ENCODE measurements around the gene C9orf78.

The C9orf78 gene, protein sequence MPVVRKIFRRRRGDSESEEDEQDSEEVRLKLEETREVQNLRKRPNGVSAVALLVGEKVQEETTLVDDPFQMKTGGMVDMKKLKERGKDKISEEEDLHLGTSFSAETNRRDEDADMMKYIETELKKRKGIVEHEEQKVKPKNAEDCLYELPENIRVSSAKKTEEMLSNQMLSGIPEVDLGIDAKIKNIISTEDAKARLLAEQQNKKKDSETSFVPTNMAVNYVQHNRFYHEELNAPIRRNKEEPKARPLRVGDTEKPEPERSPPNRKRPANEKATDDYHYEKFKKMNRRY

DNA sequence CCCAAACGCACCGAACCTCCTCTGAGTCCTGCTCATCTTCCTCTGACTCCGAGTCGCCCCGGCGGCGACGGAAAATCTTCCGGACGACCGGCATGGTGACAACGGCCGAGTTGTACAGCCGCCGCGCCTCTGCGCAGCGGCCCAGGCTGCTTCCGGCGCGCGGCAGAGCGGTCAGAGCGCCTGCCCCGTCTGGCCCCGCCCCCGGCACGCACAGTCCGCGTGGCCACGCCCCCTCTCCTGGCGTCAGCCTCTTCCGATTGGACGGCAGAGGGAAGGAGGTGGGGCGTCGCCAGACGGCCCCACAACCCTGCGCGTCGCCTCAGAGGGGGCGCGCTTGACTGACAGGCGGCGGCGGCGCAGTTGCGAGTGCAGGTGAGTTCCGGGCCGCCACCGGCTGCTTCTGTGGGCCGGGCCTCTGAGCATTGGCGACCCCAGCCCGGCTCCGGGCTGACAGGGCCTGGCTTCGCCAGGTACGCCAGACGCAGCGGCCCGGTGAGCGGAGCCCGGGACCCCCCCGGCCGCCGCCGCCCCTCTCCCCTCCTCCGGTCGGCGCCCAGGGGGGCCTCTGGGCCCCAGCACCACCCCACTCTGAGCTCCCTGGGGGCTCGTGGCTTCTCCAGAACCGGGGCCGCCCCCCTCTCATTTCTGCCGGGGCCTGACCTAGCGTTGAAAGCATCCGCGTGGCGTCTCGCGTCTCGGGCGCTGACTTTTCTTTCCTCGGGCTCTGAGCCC lies at the start of gene C9orf78, which contains the start of gene USP20:
TSS of gene C9orf78 (minus strand) at position 148 of the 732 bp plus-strand sequence. CDS start at position 94, 54 bp downstream.
TSS of gene USP20 (plus strand) at position 331 of the 732 bp plus-strand sequence. CDS start 17,098 bp downstream, outside the sequence.
- DNase-seq: peak; percentile 97

DNA sequence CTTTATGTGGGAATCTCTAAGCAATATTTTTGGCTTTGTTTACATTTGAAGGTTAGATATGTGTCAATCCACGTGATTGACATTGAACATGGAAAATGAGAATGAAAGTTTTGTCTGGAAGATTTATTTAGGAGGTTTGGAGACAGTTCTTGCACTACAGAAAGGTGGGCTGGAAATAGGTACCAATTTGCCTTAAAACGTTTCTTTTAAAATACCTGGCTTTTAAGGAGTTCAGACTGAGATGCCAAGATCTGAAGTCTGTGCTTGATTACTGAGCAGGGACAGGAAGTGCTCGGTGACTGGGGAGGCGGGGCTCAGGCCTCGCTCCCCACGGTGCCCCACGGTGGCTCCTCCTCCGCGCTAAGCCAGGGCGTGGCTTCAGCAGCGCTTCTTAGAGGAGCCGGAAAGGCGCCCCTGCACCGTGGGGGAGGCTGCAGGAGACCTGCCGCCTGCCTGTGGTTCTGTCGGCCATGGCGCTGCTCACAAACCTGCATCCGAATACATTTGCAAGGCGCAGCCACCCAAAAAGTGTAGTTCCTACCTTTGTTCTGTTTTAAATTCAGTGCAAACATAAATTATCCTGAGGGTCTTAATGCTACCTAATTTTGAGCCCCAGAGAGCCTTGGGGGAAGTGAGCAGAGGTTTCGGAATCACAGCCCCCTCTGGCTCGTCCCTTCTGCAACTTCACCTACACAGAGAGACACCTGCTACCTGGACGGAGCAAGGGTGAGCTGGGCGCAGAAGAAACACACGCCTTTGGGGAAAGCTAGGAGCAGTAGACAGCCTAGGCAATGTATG lies 49.3 kb upstream of the C9orf78 start:
- DNase-seq: peak; percentile 99

- DNase-seq: no peak
Measured at GRCh38 chr9:129881547-129882324, 46.7 kb upstream of the C9orf78 start.

DNA sequence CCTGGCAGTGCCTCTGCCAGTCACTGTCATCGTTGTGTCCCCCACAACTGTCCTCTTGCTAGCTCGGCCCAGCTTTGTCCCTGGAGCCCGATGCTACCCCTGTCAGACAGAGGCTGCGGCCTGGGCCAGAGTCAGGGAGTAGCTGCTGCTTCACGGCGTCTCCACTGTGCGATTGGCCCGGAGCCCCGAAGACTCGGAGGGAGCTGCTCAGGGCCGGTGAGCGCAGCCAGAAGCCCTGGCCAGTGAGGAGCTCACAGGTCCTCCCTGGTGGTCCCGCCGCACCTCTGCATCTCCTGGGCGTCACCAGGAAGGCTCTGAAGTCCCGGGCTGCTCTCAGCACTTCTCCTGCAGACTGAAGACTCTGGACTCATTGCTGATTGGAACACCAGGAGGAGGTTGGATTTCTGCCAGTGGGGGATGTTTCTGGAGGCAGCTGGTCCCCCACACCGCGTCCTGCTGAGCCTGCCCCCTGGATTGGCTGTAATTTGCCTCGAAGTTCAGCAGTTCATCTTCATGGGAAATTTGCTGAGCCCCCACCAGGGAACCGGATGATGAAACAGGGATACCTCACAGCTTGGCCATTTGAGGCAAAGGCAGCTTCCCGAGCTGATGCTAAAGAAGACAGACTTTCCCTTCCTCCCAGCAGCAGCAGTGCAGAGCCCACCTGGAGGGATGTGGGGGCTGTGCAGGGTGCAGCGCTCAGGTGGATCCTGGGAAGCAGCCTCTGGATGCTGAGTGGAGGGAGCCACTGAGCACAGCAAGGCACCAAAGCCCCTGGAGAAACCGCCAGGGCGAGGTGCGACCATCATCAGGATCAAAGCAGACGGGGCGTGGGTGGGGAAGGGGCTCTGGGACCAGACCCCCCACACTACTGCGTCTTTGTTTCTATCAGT lies 45.8 kb upstream of the C9orf78 start:
- DNase-seq: no peak

- no peak for DNase-seq
Measured at GRCh38 chr9:129879991-129880653, 45.0 kb upstream of the C9orf78 start.

DNA sequence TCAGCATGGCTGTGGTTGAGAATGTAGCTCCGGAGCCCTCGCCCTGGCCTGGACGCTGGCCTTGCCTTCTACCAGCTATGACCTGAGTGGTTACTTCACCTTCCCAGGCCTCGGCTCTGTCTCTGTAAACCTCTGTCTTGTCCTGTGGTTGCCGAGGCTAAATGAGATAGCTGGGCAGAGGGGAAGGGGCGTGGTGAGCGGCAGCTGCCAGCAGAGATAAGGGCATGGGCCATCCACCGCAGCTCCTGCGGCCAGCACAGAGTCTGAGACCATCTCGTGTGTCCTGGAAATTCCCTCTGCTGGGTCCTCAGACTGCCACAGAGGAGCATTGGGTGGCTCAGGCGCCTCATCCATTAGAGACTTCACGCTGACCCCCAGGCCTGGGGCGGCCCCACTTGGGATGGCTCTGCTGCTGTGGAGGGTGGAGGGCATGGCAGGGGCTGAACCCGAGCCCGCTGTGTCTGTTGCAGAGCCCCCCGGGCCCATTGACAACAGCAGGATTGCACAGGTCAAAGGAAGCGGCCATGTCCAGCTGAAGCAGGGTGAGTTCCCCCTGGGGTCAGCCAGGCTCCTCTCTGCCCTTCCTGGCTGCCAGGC lies 44.1 kb upstream of the C9orf78 start:
- DNase-seq: no peak

- DNase-seq: no peak
Measured at GRCh38 chr9:129878291-129878690, 43.2 kb upstream of the C9orf78 start.

DNA sequence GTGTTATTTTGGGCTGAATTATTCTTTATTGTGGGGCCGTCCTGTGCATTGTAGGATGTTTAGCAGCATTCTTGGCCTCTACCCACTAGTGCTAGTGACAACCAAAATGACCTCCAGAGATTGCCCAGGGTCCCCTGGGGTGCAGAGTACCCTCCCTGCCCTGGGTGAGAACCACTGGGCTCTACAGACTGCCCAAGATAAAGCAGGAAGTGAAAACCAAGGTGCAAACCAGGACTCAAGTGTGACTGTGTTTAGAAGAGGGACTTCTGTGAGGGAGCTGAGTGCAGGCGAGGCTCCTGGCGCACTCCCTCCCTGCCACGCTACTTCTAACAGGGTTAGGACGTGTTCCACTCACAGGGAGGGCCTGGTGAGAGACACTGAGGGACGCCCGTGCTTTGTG lies 41.7 kb upstream of the C9orf78 start:
- no peak for DNase-seq

- DNase-seq: no peak
Measured at GRCh38 chr9:129875687-129876395, 40.8 kb upstream of the C9orf78 start.

DNA sequence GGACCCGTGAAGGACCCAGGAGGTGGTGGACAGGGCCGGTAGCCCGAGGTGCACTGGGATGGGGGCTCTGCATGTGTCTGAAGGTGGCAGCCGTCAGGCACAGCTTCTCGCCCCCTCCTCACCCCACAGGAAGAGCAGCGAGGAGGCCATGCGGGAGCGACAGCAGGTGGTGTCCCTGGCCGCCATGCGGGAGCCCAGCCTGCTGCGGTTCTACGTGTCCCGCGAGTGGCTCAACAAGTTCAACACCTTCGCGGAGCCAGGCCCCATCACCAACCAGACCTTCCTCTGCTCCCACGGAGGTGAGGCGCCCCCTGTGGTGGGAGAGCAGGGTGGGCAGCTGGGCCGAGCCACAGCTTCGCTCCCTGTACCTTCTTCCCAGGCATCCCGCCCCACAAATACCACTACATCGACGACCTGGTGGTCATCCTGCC lies 40.1 kb upstream of the C9orf78 start:
- DNase-seq: no peak

DNA sequence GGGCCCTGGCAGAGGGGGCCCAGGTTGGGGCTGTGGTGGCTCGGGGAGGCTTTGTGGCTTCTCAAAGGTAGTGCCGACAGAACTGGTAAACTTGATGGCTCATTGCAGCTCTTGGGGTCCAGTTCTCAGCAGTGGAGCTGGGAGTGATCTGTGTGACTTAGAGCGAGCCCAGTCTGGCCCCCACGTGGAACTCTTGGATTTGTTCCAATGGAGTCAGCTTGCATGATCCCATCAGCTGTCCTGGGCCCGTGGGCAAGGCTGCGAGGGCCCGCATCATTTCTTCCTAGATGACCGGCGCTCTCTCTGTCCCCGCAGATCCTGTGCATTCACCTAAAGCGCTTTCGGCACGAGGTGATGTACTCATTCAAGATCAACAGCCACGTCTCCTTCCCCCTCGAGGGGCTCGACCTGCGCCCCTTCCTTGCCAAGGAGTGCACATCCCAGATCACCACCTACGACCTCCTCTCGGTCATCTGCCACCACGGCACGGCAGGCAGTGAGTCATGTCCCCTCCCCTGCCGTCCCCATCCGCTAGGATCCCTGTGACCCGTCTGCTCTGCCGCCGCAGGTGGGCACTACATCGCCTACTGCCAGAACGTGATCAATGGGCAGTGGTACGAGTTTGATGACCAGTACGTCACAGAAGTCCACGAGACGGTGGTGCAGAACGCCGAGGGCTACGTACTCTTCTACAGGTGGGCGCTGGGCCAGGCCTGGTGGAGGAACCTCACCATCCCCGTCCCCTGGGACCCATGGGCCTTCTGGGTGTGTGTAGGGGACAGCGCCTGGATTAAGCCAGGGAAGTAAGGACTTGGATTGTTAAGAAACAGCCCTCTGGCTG lies 39.4 kb upstream of the C9orf78 start:
- no peak for DNase-seq

DNA sequence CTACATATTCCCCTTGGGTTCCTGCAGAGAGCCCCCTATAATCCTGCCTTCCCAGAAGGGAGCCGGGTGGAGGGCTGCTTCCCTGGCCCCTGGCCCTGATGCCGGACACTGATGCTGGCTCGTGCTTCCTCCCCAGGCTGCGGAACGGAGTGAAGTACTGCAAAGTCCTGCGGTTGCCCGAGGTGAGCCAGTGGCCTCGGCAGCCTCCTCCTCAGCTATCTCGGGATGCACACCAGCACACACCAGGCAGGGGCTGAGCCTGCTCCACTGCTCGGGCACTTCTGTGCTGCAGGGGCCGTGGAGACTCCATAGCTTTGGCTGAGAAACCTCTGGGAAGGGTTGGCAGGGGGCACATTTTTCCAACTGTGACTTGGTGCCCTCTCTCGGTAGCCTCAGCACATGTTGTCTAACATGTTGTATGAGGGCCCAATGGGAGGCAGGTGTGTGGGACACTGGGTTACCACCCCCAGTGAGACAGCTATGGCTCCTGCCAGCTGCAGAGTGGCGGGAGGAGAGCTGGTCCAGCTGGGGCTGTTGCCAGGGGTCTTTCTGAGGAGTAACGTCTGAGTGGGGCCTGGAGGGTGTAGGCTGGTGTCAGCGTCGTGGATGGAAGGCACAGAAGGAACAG lies 38.6 kb upstream of the C9orf78 start:
- DNase-seq: no peak

GRCh38 chr9:129871046-129871445 lies 36.0 kb upstream of the C9orf78 start:
- no peak for DNase-seq

- DNase-seq: no peak
Measured at GRCh38 chr9:129869585-129870501, 34.8 kb upstream of the C9orf78 start.

- peak; percentile 83 for DNase-seq
Measured at GRCh38 chr9:129868872-129869486, 33.9 kb upstream of the C9orf78 start.

- no peak for DNase-seq
Measured at GRCh38 chr9:129868023-129868871, 33.2 kb upstream of the C9orf78 start.
